C4-2B (cell line): ENCODE results near the gene PTPMT1.

Experiments
- CTCF ChIP-seq: fragments of 450-650 bp; conservative IDR thresholded peaks from 2 replicates; pipeline ENCODE4 v1.5.1; 2017; ENCODE audit warnings: mild to moderate bottlenecking
- ZFX ChIP-seq: fragments of 450-650 bp; IDR thresholded peaks from 2 replicates; pipeline ENCODE4 v1.6.1; 2017

DNA sequence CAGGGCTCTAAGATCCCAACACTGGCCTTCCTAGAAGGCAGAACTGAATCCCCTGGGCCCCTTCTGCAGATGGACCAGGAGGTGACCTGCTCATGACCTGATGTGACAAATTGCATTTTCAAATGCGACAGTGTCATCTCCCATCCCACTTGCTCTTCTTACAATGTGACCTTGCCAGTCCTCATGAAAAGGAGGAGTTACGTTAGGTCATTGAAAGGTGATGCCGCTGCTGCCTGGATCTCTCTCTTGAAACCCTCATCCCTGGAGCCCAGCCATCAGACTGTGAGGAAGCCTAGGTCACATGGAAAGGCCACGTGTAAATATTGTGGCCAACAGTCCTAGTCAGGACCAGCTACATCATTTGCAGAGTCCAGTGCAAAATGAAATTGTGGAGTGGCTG is 34.5 kb downstream of the PTPMT1 start:
- TF ChIP-seq CTCF (no peak), ZFX (no peak)
